Activated CD8-positive, alpha-beta memory T cell treated with anti-CD3 and anti-CD28 coated beads, Interleukin-2, amount 50 U/mL, for 24 hours (primary cell): ENCODE measurements around the gene PRTN3.
"Not testable (repeated sequence)": the region's sequence is repeated elsewhere in the genome, so short reads cannot be mapped to it uniquely, and the experiment has no call there.

Experiments
- DNase-seq: peaks from one replicate; pipeline ENCODE4 v3.0.0-alpha.2; 2020; ENCODE audit errors: extremely low read depth

PRTN3 gene

GRCh38 chr19:845707-846521, 5.1 kb downstream of the PRTN3 start:
- DNase-seq: no peak

- no peak for DNase-seq
Measured at GRCh38 chr19:848386-848921, 7.7 kb downstream of the PRTN3 start.

- DNase-seq: not testable (repeated sequence)
Measured at GRCh38 chr19:849195-849594, 8.4 kb downstream of the PRTN3 start.

- no peak for DNase-seq
Measured at GRCh38 chr19:850221-850978, 9.6 kb downstream of the PRTN3 start.

GRCh38 chr19:850979-851335, 10.2 kb downstream of the PRTN3 start:
- no peak for DNase-seq

- no peak for DNase-seq
Measured at GRCh38 chr19:852136-853013, 11.6 kb downstream of the PRTN3 start, which contains the start of gene ELANE. ELANE (plus strand) TSS chr19:852303; CDS start chr19:852329, 26 bp downstream.

- DNase-seq: no peak
Measured at GRCh38 chr19:853014-853585, 12.3 kb downstream of the PRTN3 start.

GRCh38 chr19:853614-854220, 12.9 kb downstream of the PRTN3 start:
- not testable (repeated sequence) for DNase-seq

- DNase-seq: no peak
Measured at GRCh38 chr19:854549-854948, 13.8 kb downstream of the PRTN3 start.

- DNase-seq: no peak
Measured at GRCh38 chr19:855142-855541, 14.3 kb downstream of the PRTN3 start.

GRCh38 chr19:855566-856120, 14.8 kb downstream of the PRTN3 start:
- DNase-seq: no peak

GRCh38 chr19:858284-858683, 17.5 kb downstream of the PRTN3 start:
- no peak for DNase-seq

- DNase-seq: no peak
Measured at GRCh38 chr19:858868-859843, 18.4 kb downstream of the PRTN3 start, which contains the start of gene CFD. CFD (plus strand) TSS chr19:859664; CDS start chr19:859690, 26 bp downstream.

GRCh38 chr19:861141-861755, 20.4 kb downstream of the PRTN3 start:
- no peak for DNase-seq

GRCh38 chr19:861756-862580, 21.2 kb downstream of the PRTN3 start:
- no peak for DNase-seq

- DNase-seq: no peak
Measured at GRCh38 chr19:862581-863314, 21.9 kb downstream of the PRTN3 start.

GRCh38 chr19:863315-863620, 22.5 kb downstream of the PRTN3 start:
- no peak for DNase-seq
